ENCODE measurements around the gene MRGPRX4. TPM values are rescaled to one million over a fixed set of nuclear protein-coding genes. Genes with fewer than 3 reads are reported as not detected.
"Not testable (repeated sequence)": the region's sequence is repeated elsewhere in the genome, so short reads cannot be mapped to it uniquely, and the experiment has no call there.

The MRGPRX4 gene
- polyA plus RNA-seq, 1 donor from 2014 or later: not detected

GRCh38 chr11:18191376-18191775 lies 18.7 kb downstream of the MRGPRX4 start:
- no peaks in the 10 kb centered on the region for H3F3A ChIP-seq (ENCODE audit: insufficient read depth, low read length, poor library complexity, severe bottlenecking)
- no peaks in the 10 kb centered on the region for H3K79me2 ChIP-seq (replicated peaks; ENCODE audit: insufficient read depth, low read length)
- no peaks in the 10 kb centered on the region for H3K9me2 ChIP-seq (ENCODE audit: insufficient read depth, low read length)
- no peak for TF ChIP-seq SMC3 (conservative IDR thresholded peaks at IDR 0.05; ENCODE audit: poor library complexity)
- no peak for TF ChIP-seq CTCF (IDR thresholded peaks at IDR 0.05; ENCODE audit: poor library complexity, severe bottlenecking)
- no peak for TF ChIP-seq EZH2 (IDR thresholded peaks at IDR 0.05; ENCODE audit: borderline replicate concordance, insufficient read depth, low read length, poor library complexity, severe bottlenecking)
- TF ChIP-seq MXI1 (conservative IDR thresholded peaks at IDR 0.05; ENCODE audit: poor library complexity, severe bottlenecking): no peak
- TF ChIP-seq POLR2AphosphoS5 (IDR thresholded peaks at IDR 0.05): no peak
- TF ChIP-seq RAD21 (conservative IDR thresholded peaks at IDR 0.05): no peak
- TF ChIP-seq REST (IDR thresholded peaks at IDR 0.05; ENCODE audit: borderline replicate concordance): no peak
- TF ChIP-seq TAF1 (IDR thresholded peaks at IDR 0.05; ENCODE audit: low read depth): no peak
- TF ChIP-seq EP300 (conservative IDR thresholded peaks at IDR 0.05; ENCODE audit: poor library complexity, severe bottlenecking): no peak
- H4K20me1 ChIP-seq (ENCODE audit: insufficient read depth): no peaks in the 10 kb centered on the region
- no peaks in the 10 kb centered on the region for H3K27me3 ChIP-seq (ENCODE audit: insufficient read depth, low read depth, low read length)
- no peaks in the 10 kb centered on the region for H3K9me3 ChIP-seq (ENCODE audit: low read length)
- H3K27ac ChIP-seq (ENCODE audit: low read length): no peak overlapping the region
- no peak overlapping the region for H3K4me3 ChIP-seq (ENCODE audit: low read length)
- no peak overlapping the region for H3K4me2 ChIP-seq (ENCODE audit: low read length)
- H3K9ac ChIP-seq (ENCODE audit: low read length): no peak overlapping the region
- H2AFZ ChIP-seq (ENCODE audit: low read depth, low read length): no peak overlapping the region
- no peaks in the 10 kb centered on the region for H3K36me3 ChIP-seq (ENCODE audit: insufficient read depth, low read length)

- Histone ChIP-seq H4K20me1 (ENCODE audit: insufficient read depth) (no peaks in the 10 kb centered on the region), H3K27ac (ENCODE audit: low read length) (no peak overlapping the region), H3K79me2 (replicated peaks; ENCODE audit: insufficient read depth, low read length) (no peaks in the 10 kb centered on the region), H3K4me3 (ENCODE audit: low read length) (no peak overlapping the region), H3K27me3 (ENCODE audit: insufficient read depth, low read depth, low read length) (no peaks in the 10 kb centered on the region), H3F3A (ENCODE audit: insufficient read depth, low read length, poor library complexity, severe bottlenecking) (no peaks in the 10 kb centered on the region), H3K36me3 (ENCODE audit: insufficient read depth, low read length) (no peaks in the 10 kb centered on the region), H3K4me2 (ENCODE audit: low read length) (no peak overlapping the region), H2AFZ (ENCODE audit: low read depth, low read length) (no peak overlapping the region), H3K9me2 (ENCODE audit: insufficient read depth, low read length) (no peaks in the 10 kb centered on the region), H3K9ac (ENCODE audit: low read length) (no peak overlapping the region), H3K9me3 (ENCODE audit: low read length) (no peaks in the 10 kb centered on the region)
- TF ChIP-seq TAF1 (IDR thresholded peaks at IDR 0.05; ENCODE audit: low read depth): no peak
- no peak for TF ChIP-seq EP300 (conservative IDR thresholded peaks at IDR 0.05; ENCODE audit: poor library complexity, severe bottlenecking)
These were observed 20.4 kb downstream of the MRGPRX4 start for GRCh38 chr11:18193010-18193409.

GRCh38 chr11:18196532-18196931 lies 23.9 kb downstream of the MRGPRX4 start:
- H3K9ac ChIP-seq (ENCODE audit: low read length): no peak overlapping the region
- H3K9me2 ChIP-seq (ENCODE audit: insufficient read depth, low read length): no peaks in the 10 kb centered on the region
- H3K4me2 ChIP-seq (ENCODE audit: low read length): no peak overlapping the region
- H2AFZ ChIP-seq (ENCODE audit: low read depth, low read length): no peak overlapping the region
- no peak for TF ChIP-seq EZH2 (IDR thresholded peaks at IDR 0.05; ENCODE audit: borderline replicate concordance, insufficient read depth, low read length, poor library complexity, severe bottlenecking)
- no peak for TF ChIP-seq RAD21 (conservative IDR thresholded peaks at IDR 0.05)
- TF ChIP-seq TAF1 (IDR thresholded peaks at IDR 0.05; ENCODE audit: low read depth): no peak
- no peak for TF ChIP-seq SMC3 (conservative IDR thresholded peaks at IDR 0.05; ENCODE audit: poor library complexity)
- no peak for TF ChIP-seq POLR2AphosphoS5 (IDR thresholded peaks at IDR 0.05)
- no peak for TF ChIP-seq REST (IDR thresholded peaks at IDR 0.05; ENCODE audit: borderline replicate concordance)
- TF ChIP-seq EP300 (conservative IDR thresholded peaks at IDR 0.05; ENCODE audit: poor library complexity, severe bottlenecking): no peak
- H3K9me3 ChIP-seq (ENCODE audit: low read length): no peaks in the 10 kb centered on the region
- no peaks in the 10 kb centered on the region for H3K27me3 ChIP-seq (ENCODE audit: insufficient read depth, low read depth, low read length)
- no peak overlapping the region for H3K4me3 ChIP-seq (ENCODE audit: low read length)
- no peaks in the 10 kb centered on the region for H3F3A ChIP-seq (ENCODE audit: insufficient read depth, low read length, poor library complexity, severe bottlenecking)
- no peak overlapping the region for H3K27ac ChIP-seq (ENCODE audit: low read length)
- no peaks in the 10 kb centered on the region for H4K20me1 ChIP-seq (ENCODE audit: insufficient read depth)
- H3K36me3 ChIP-seq (ENCODE audit: insufficient read depth, low read length): no peaks in the 10 kb centered on the region
- H3K79me2 ChIP-seq (replicated peaks; ENCODE audit: insufficient read depth, low read length): no peaks in the 10 kb centered on the region

GRCh38 chr11:18197738-18198137 lies 25.1 kb downstream of the MRGPRX4 start:
- H3K27ac ChIP-seq (ENCODE audit: low read length); H3K79me2 ChIP-seq (replicated peaks; ENCODE audit: insufficient read depth, low read length); H3K4me3 ChIP-seq (ENCODE audit: low read length); H3K9ac ChIP-seq (ENCODE audit: low read length); H3K9me3 ChIP-seq (ENCODE audit: low read length); H3K4me2 ChIP-seq (ENCODE audit: low read length); H3K36me3 ChIP-seq (ENCODE audit: insufficient read depth, low read length); H3F3A ChIP-seq (ENCODE audit: insufficient read depth, low read length, poor library complexity, severe bottlenecking); H2AFZ ChIP-seq (ENCODE audit: low read depth, low read length); H3K9me2 ChIP-seq (ENCODE audit: insufficient read depth, low read length); H4K20me1 ChIP-seq (ENCODE audit: insufficient read depth); H3K27me3 ChIP-seq (ENCODE audit: insufficient read depth, low read depth, low read length): not testable (repeated sequence)
